ENCODE results near the gene CCDC88B. TPM values are rescaled to one million over a fixed set of nuclear protein-coding genes. Genes with fewer than 3 reads are reported as not detected.

Gene CCDC88B
- total RNA-seq, 2 experiments from 2014 or later = 107 to 112 TPM

GRCh38 chr11:64343767-64344559 lies 4.0 kb downstream of the CCDC88B start:
- Mint-ChIP-seq H3K4me1 (ENCODE audit: low read depth) (peaks cover 43% of the 10 kb centered on the region), H3K9me3 (no peaks in the 10 kb centered on the region), H3K27me3 (no peaks in the 10 kb centered on the region), H3K27ac (no peak overlapping the region), H3K4me3 (no peak overlapping the region), H3K36me3 (ENCODE audit: low read depth) (peaks cover 38% of the 10 kb centered on the region)
- peaks cover 54% of the 10 kb centered on the region for H3K36me3 ChIP-seq (ENCODE audit: insufficient read depth, low read length)
- no peak overlapping the region for H3K27ac ChIP-seq (ENCODE audit: low read depth in 1 of 2, low read length in 2 of 2)
- TF ChIP-seq CTCF (IDR thresholded peaks at IDR 0.05) = no peak
- no peaks in the 10 kb centered on the region for H3K9me3 ChIP-seq (ENCODE audit: control insufficient read depth in 1 of 2, insufficient read depth in 1 of 2, low read length in 2 of 2)
- CTCF ChIA-PET = interaction anchor here (3.9 kb wide), 1 partner anchor 27 kb away, joined by 34 read pairs; the partner anchor contains the start of genes PRDX5 and TRMT112
- peak in 2 of 14 experiments; percentile 28 to 50 for DNase-seq
- H3K4me3 ChIP-seq (ENCODE audit: low read length) = no peak overlapping the region
- intact Hi-C loops (cut with DNase I, micrococcal nuclease) = loop anchor here in 1 of 2 experiments (5.0 kb wide), 1 partner anchor 37 kb away; the partner anchor contains the start of gene ESRRA
- peaks cover 52% of the 10 kb centered on the region for H3K4me1 ChIP-seq (ENCODE audit: insufficient read depth, low read length)
- ATAC-seq (ENCODE audit: poor library complexity) = no peak
- H3K27me3 ChIP-seq (ENCODE audit: control insufficient read depth in 1 of 2, insufficient read depth in 2 of 2, low read length in 2 of 2) = no peaks in the 10 kb centered on the region
- POLR2A ChIA-PET = no interaction called here

GRCh38 chr11:64344787-64345186 lies 4.8 kb downstream of the CCDC88B start:
- peaks cover 34% of the 10 kb centered on the region for H3K4me1 Mint-ChIP-seq (ENCODE audit: low read depth)
- Histone ChIP-seq H3K27ac (ENCODE audit: low read depth in 1 of 2, low read length in 2 of 2) (no peak overlapping the region), H3K4me3 (ENCODE audit: low read length) (no peak overlapping the region), H3K27me3 (ENCODE audit: control insufficient read depth in 1 of 2, insufficient read depth in 2 of 2, low read length in 2 of 2) (no peaks in the 10 kb centered on the region), H3K4me1 (ENCODE audit: insufficient read depth, low read length) (peaks cover 44% of the 10 kb centered on the region), H3K9me3 (ENCODE audit: control insufficient read depth in 1 of 2, insufficient read depth in 1 of 2, low read length in 2 of 2) (no peaks in the 10 kb centered on the region), H3K36me3 (ENCODE audit: insufficient read depth, low read length) (peaks cover 57% of the 10 kb centered on the region)
- POLR2A ChIA-PET = no interaction called here
- no peak for DNase-seq
- H3K4me3 Mint-ChIP-seq = no peak overlapping the region
- no peaks in the 10 kb centered on the region for H3K9me3 Mint-ChIP-seq
- CTCF ChIA-PET = no interaction called here
- intact Hi-C loops (cut with DNase I, micrococcal nuclease) = loop anchor here in 1 of 2 experiments (5.0 kb wide), 1 partner anchor 37 kb away; the partner anchor contains the start of gene ESRRA
- H3K27ac Mint-ChIP-seq = peak overlapping the region; percentile 16
- no peaks in the 10 kb centered on the region for H3K27me3 Mint-ChIP-seq
- ATAC-seq (ENCODE audit: poor library complexity) = no peak
- no peak for TF ChIP-seq CTCF (IDR thresholded peaks at IDR 0.05)
- H3K36me3 Mint-ChIP-seq (ENCODE audit: low read depth) = peaks cover 30% of the 10 kb centered on the region

GRCh38 chr11:64347193-64347867 lies 7.3 kb downstream of the CCDC88B start:
- no peak for TF ChIP-seq CTCF (IDR thresholded peaks at IDR 0.05)
- Mint-ChIP-seq H3K27ac (no peak overlapping the region), H3K36me3 (ENCODE audit: low read depth) (peaks cover 25% of the 10 kb centered on the region), H3K9me3 (no peaks in the 10 kb centered on the region), H3K4me3 (no peak overlapping the region), H3K4me1 (ENCODE audit: low read depth) (peaks cover 9% of the 10 kb centered on the region), H3K27me3 (no peaks in the 10 kb centered on the region)
- no peaks in the 10 kb centered on the region for H3K27me3 ChIP-seq (ENCODE audit: control insufficient read depth in 1 of 2, insufficient read depth in 2 of 2, low read length in 2 of 2)
- POLR2A ChIA-PET = no interaction called here
- no peaks in the 10 kb centered on the region for H3K9me3 ChIP-seq (ENCODE audit: control insufficient read depth in 1 of 2, insufficient read depth in 1 of 2, low read length in 2 of 2)
- H3K27ac ChIP-seq (ENCODE audit: low read depth in 1 of 2, low read length in 2 of 2) = no peak overlapping the region
- H3K4me3 ChIP-seq (ENCODE audit: low read length) = no peak overlapping the region
- no peak for DNase-seq
- no peak for ATAC-seq (ENCODE audit: poor library complexity)
- intact Hi-C loops (cut with DNase I, micrococcal nuclease) = no loop called here
- H3K36me3 ChIP-seq (ENCODE audit: insufficient read depth, low read length) = peaks cover 55% of the 10 kb centered on the region
- CTCF ChIA-PET = no interaction called here
- H3K4me1 ChIP-seq (ENCODE audit: insufficient read depth, low read length) = peaks cover 19% of the 10 kb centered on the region
